RWPE1 (cell line): ENCODE data around the gene OR2T27.

ENCODE experiments used
- CTCF ChIA-PET: fragments of 350-600 bp; sonication (Branson Sonifier 250); formaldehyde crosslinking; extraction: SDS; loops from one replicate; lab custom pipeline; 2021; lab: Yijun Ruan, JAX
- POLR2A ChIA-PET: fragments of 400-600 bp; formaldehyde crosslinking; extraction: SDS; loops from one replicate; lab custom pipeline; 2020; ENCODE audit warnings: antibody characterized with exemption; ENCODE audit not compliant: low non-redundant PET; lab: Yijun Ruan, JAX
- DNase-seq: peaks from one replicate; pipeline ENCODE4 v3.0.0; 2012; ENCODE audit warnings: low spot score
- H3K27ac ChIP-seq: fragments of 450-650 bp; 2 replicates; pipeline ENCODE4 v1.5.1; 2017
- CTCF ChIP-seq: fragments of 450-650 bp; conservative IDR thresholded peaks from 2 replicates; pipeline ENCODE4 v1.5.1; 2017; ENCODE audit warnings: low read depth, mild to moderate bottlenecking

The OR2T27 gene

DNA sequence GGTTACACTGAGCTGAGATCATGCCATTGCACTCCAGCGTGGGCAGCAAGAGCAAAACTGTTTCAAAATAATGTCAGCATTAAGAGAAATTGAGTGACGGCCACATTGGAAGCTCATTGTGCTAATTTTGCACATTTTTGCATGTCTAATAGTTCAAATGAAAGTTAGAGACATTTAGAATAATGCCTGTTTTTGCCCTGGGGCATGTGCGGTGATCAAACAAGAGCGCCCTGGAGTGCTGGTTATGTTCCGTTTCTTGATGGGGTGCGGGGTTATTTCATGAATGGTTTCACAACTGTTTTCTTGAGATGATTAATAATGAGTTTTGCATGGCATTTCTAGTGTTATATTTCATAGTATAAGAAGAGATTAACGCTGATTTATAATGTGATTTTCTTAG is 33.6 kb downstream of the OR2T27 start:
- POLR2A ChIA-PET, result no interaction called here
- no peak for TF ChIP-seq CTCF
- CTCF ChIA-PET, result no interaction called here
- no peak for DNase-seq
- no peak overlapping the region for H3K27ac ChIP-seq

DNA sequence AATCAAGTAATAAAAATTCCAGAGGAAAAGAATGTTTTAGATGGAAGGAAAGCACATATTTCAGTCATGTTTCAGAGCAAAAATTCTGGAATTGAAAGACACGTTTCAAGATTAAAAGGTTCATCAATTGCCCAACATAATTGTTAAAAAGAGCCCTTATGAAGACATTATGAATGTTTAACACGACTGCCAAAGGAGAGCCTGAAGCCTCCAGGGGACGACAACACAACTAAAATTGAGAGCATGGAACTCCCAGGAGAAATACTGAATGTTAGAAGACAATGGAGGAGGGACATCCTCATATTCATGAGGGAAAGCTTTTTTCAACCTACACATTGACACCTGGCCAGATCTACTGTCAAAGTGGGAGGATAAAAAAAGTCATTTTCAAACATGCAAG is 36.5 kb downstream of the OR2T27 start:
- H3K27ac ChIP-seq, result no peak overlapping the region
- no peak for DNase-seq
- CTCF ChIA-PET, result interaction anchor here (0.6 to 1.1 kb wide), 2 partner anchors 16 to 182 kb away, joined by 3 read pairs; no protein-coding TSS in a partner anchor
- POLR2A ChIA-PET, result no interaction called here
- TF ChIP-seq CTCF, result peak; percentile 57

- TF ChIP-seq CTCF, result no peak
- CTCF ChIA-PET, result no interaction called here
- no peak for DNase-seq
- POLR2A ChIA-PET, result no interaction called here
- H3K27ac ChIP-seq, result no peak overlapping the region
Observed at GRCh38 chr1:248618119-248618518, 37.2 kb downstream of the OR2T27 start.

GRCh38 chr1:248613742-248614141 is 41.6 kb downstream of the OR2T27 start:
- no peak overlapping the region for H3K27ac ChIP-seq
- no peak for TF ChIP-seq CTCF
- DNase-seq, result no peak
- ChIA-PET POLR2A (no interaction called here), CTCF (interaction anchor here (0.6 to 0.8 kb wide), 2 partner anchors 10 to 174 kb away, joined by 3 to 4 read pairs; no protein-coding TSS in a partner anchor)

- TF ChIP-seq CTCF, result no peak
- CTCF ChIA-PET, result interaction anchor here (0.6 kb wide), 1 partner anchor 86 kb away, joined by 3 read pairs; no protein-coding TSS in a partner anchor
- no peak for DNase-seq
- POLR2A ChIA-PET, result no interaction called here
- H3K27ac ChIP-seq, result no peak overlapping the region
Observed at GRCh38 chr1:248611883-248612414, 43.4 kb downstream of the OR2T27 start.

- ChIA-PET CTCF (interaction anchor here (1.9 kb wide), 1 partner anchor 12 kb away, joined by 4 read pairs; no protein-coding TSS in a partner anchor), POLR2A (no interaction called here)
- no peak for DNase-seq
- TF ChIP-seq CTCF, result no peak
- no peak overlapping the region for H3K27ac ChIP-seq
Observed at GRCh38 chr1:248610301-248610700, 45.0 kb downstream of the OR2T27 start.
